ENCODE measurements around the gene PLSCR1.
"Not testable (repeated sequence)": the region's sequence is repeated elsewhere in the genome, so short reads cannot be mapped to it uniquely, and the experiment has no call there.

Gene PLSCR1

DNA sequence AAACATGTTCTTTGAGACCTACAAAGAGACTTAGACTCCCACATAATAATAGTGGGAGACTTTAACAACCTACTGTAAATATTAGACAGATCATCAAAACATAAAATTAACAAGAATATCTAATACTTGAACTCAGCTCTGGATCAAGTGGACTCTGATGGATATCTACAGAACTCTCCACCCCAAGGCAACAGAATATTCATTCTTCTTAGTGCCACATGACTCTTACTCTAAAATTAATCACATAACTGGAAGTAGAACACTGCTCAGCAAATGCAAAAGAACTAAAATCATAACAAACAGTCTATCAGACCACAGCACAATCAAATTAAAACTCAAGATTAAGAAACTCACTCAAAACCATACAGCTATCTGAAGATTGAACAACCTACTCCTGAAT is 59.1 kb downstream of the PLSCR1 start:
- no peak overlapping the region for H3K9ac ChIP-seq
- no peak overlapping the region for H3K4me3 ChIP-seq (IDR thresholded peaks at IDR 0.05; ENCODE audit: insufficient read depth, low read depth, low read length)
- no peaks in the 10 kb centered on the region for H3K36me3 ChIP-seq (ENCODE audit: insufficient read depth)
- no peak overlapping the region for H3K4me2 ChIP-seq
- TF ChIP-seq, protein P1, sequence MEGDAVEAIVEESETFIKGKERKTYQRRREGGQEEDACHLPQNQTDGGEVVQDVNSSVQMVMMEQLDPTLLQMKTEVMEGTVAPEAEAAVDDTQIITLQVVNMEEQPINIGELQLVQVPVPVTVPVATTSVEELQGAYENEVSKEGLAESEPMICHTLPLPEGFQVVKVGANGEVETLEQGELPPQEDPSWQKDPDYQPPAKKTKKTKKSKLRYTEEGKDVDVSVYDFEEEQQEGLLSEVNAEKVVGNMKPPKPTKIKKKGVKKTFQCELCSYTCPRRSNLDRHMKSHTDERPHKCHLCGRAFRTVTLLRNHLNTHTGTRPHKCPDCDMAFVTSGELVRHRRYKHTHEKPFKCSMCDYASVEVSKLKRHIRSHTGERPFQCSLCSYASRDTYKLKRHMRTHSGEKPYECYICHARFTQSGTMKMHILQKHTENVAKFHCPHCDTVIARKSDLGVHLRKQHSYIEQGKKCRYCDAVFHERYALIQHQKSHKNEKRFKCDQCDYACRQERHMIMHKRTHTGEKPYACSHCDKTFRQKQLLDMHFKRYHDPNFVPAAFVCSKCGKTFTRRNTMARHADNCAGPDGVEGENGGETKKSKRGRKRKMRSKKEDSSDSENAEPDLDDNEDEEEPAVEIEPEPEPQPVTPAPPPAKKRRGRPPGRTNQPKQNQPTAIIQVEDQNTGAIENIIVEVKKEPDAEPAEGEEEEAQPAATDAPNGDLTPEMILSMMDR (conservative IDR thresholded peaks at IDR 0.05; ENCODE audit: low read depth, low read length) = no peak
- H3K27me3 ChIP-seq (ENCODE audit: insufficient read depth, low read depth) = no peaks in the 10 kb centered on the region
- no peaks in the 10 kb centered on the region for H3K4me1 ChIP-seq (ENCODE audit: low read depth, poor library complexity, severe bottlenecking)
- H4K20me1 ChIP-seq (ENCODE audit: insufficient read depth) = no peaks in the 10 kb centered on the region
- H3K27ac ChIP-seq = no peak overlapping the region
- H2AFZ ChIP-seq (ENCODE audit: low read depth) = no peak overlapping the region
- H3K79me2 ChIP-seq (ENCODE audit: insufficient read depth, low read depth) = no peaks in the 10 kb centered on the region

DNA sequence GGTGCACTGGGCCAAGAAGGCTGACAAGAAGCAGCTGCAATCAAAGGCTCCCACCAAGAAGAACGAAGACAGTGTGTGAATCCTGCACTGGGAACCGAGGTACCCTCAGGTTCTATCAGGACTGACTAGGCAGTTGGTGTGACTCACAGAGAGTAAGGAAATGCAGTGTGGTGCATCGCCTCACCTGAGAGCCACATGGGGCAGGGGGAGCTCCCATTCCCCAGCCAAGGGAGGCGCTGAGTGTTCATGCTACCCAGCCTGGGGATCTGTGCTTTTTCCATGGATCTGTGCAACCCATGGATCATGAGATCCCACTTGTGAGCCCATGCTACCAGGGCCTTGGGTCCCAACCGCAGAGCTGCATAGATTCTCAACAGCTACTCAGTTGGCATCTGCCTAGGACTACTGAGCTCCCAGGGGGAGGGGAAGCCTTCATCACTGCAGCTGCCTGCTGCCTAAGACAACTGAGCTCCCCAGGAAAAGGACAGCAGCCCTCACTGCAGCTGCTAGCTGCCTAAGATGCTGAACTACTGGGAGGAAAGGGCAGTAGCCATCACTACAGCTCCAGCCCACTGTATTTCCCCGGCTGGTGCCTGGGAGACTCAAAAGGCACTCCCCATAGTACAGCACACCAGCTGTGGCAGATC is 68.2 kb downstream of the PLSCR1 start:
- H3K27me3 ChIP-seq (ENCODE audit: insufficient read depth, low read depth) = no peaks in the 10 kb centered on the region
- TF ChIP-seq, protein P1 (conservative IDR thresholded peaks at IDR 0.05; ENCODE audit: low read depth, low read length) = no peak
- H3K4me2 ChIP-seq = no peak overlapping the region
- H3K4me1 ChIP-seq (ENCODE audit: low read depth, poor library complexity, severe bottlenecking) = no peaks in the 10 kb centered on the region
- H2AFZ ChIP-seq (ENCODE audit: low read depth) = no peak overlapping the region
- no peak overlapping the region for H3K4me3 ChIP-seq (IDR thresholded peaks at IDR 0.05; ENCODE audit: insufficient read depth, low read depth, low read length)
- H4K20me1 ChIP-seq (ENCODE audit: insufficient read depth) = no peaks in the 10 kb centered on the region
- no peak overlapping the region for H3K27ac ChIP-seq
- no peaks in the 10 kb centered on the region for H3K36me3 ChIP-seq (ENCODE audit: insufficient read depth)
- H3K79me2 ChIP-seq (ENCODE audit: insufficient read depth, low read depth) = no peaks in the 10 kb centered on the region
- H3K9ac ChIP-seq = no peak overlapping the region

DNA sequence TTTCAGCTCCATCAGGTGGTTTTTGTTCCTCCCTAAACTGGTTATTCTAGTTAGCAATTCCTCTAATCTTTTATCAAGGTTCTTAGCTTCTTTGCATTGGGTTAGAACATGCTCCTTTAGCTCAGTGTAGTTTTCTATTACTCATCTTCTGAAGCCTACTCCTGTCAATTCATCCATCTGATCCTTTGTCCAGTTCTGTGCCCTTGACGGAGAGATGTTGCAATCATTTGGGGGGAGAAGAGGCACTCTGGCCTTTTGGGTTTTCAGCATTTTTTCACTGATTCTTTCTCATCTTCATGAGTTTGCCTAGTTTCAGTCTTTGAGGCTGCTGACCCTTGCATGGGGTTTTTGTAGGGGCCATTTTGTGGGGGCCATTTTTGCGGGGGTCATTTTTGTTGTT is 69.4 kb downstream of the PLSCR1 start:
- H3K79me2 ChIP-seq (ENCODE audit: insufficient read depth, low read depth); H3K4me2 ChIP-seq; H2AFZ ChIP-seq (ENCODE audit: low read depth); H4K20me1 ChIP-seq (ENCODE audit: insufficient read depth); H3K4me1 ChIP-seq (ENCODE audit: low read depth, poor library complexity, severe bottlenecking); H3K9ac ChIP-seq; H3K4me3 ChIP-seq (IDR thresholded peaks at IDR 0.05; ENCODE audit: insufficient read depth, low read depth, low read length); H3K36me3 ChIP-seq (ENCODE audit: insufficient read depth); H3K27ac ChIP-seq; H3K27me3 ChIP-seq (ENCODE audit: insufficient read depth, low read depth): not testable (repeated sequence)

DNA sequence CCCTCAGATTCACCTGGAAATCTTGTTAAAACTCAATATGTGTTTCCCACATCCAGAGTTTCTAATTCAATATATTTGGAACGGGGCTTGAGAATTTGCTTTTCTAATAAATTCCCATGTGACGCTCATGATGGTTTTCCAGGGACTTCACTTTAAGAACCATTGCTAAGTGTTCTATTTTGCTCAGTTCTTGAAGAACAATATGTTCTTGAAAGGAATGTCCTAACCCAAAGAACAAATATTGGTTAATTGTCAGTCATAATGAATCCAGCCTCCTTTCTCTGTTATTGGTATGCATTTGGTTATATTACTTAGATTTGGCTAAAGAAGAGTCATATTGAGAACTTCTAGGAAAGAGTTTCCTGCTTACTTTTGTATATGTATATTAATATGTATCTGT is 70.7 kb downstream of the PLSCR1 start:
- TF ChIP-seq, protein P1 (conservative IDR thresholded peaks at IDR 0.05; ENCODE audit: low read depth, low read length) = no peak
- Histone ChIP-seq H3K4me1 (ENCODE audit: low read depth, poor library complexity, severe bottlenecking) (peaks cover 12% of the 10 kb centered on the region), H3K36me3 (ENCODE audit: insufficient read depth) (no peaks in the 10 kb centered on the region)

DNA sequence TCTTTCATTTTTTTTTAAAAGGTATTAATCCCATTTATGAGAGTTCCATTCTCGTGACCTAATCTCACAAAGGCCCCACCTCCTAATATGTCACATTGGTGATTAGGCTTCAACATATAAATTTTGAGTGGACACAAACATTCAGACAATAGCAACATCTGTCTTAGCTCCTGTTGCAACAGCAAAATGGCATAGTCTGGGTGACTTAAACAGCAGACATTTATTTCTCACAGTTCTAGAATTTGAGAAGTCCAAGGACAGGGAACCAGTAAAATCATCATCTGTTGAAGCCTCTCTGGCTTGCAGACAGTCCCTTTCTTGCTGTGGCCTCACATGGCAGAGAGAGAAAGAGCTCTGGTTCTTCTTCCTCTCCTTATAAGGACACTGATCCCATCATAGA is 71.8 kb downstream of the PLSCR1 start:
- no peak overlapping the region for H2AFZ ChIP-seq (ENCODE audit: low read depth)
- H3K27me3 ChIP-seq (ENCODE audit: insufficient read depth, low read depth) = no peaks in the 10 kb centered on the region
- H3K4me3 ChIP-seq (IDR thresholded peaks at IDR 0.05; ENCODE audit: insufficient read depth, low read depth, low read length) = no peak overlapping the region
- H3K36me3 ChIP-seq (ENCODE audit: insufficient read depth) = no peaks in the 10 kb centered on the region
- H3K27ac ChIP-seq = no peak overlapping the region
- H3K79me2 ChIP-seq (ENCODE audit: insufficient read depth, low read depth) = no peaks in the 10 kb centered on the region
- no peaks in the 10 kb centered on the region for H4K20me1 ChIP-seq (ENCODE audit: insufficient read depth)
- no peak overlapping the region for H3K9ac ChIP-seq
- no peak overlapping the region for H3K4me2 ChIP-seq
- TF ChIP-seq, protein P1 (conservative IDR thresholded peaks at IDR 0.05; ENCODE audit: low read depth, low read length) = no peak
- H3K4me1 ChIP-seq (ENCODE audit: low read depth, poor library complexity, severe bottlenecking) = peaks cover 12% of the 10 kb centered on the region

More for the DNA sequence above, 70.7 kb downstream of the PLSCR1 start:
- H3K79me2 ChIP-seq (ENCODE audit: insufficient read depth, low read depth) = no peaks in the 10 kb centered on the region
- no peak overlapping the region for H3K9ac ChIP-seq
- H2AFZ ChIP-seq (ENCODE audit: low read depth) = no peak overlapping the region
- H3K4me3 ChIP-seq (IDR thresholded peaks at IDR 0.05; ENCODE audit: insufficient read depth, low read depth, low read length) = no peak overlapping the region
- H3K27ac ChIP-seq = no peak overlapping the region
- no peak overlapping the region for H3K4me2 ChIP-seq
- no peaks in the 10 kb centered on the region for H4K20me1 ChIP-seq (ENCODE audit: insufficient read depth)
- no peaks in the 10 kb centered on the region for H3K27me3 ChIP-seq (ENCODE audit: insufficient read depth, low read depth)

All from KMS-11 (cell line).